GM23338 (cell line): ENCODE measurements around the gene COL8A1. TPM values are rescaled to one million over a fixed set of nuclear protein-coding genes. Genes with fewer than 3 reads are reported as not detected.

ENCODE experiments used
- ATAC-seq: fragments of 200-7000 bp; cut with Tn5 transposase; 3 replicates; pipeline ENCODE4 v1.9.1; 2020
- DNase-seq: peaks from one replicate; pipeline ENCODE4 v3.0.0-alpha.2; 2015; ENCODE audit warnings: low spot score
- H2AFZ ChIP-seq: fragments of 200-600 bp; sonication (generic); 2 replicates; pipeline ENCODE4 v1.8.0; 2016; ENCODE audit warnings: antibody characterized with exemption, mild to moderate bottlenecking, moderate library complexity
- H3F3A ChIP-seq: fragments of 200-600 bp; sonication (generic); replicated peaks from 2 replicates; pipeline ENCODE4 v1.8.0; 2017; ENCODE audit warnings: antibody characterized with exemption, mixed run types, low read depth
- H3K27ac ChIP-seq: fragments of 200-600 bp; sonication (generic); 2 replicates; pipeline ENCODE4 v1.6.1; 2016; ENCODE audit warnings: low read depth
- H3K27me3 ChIP-seq: fragments of 200-600 bp; sonication (generic); 2 replicates; pipeline ENCODE4 v1.8.0; 2016; ENCODE audit warnings: mild to moderate bottlenecking, mixed run types, moderate library complexity; ENCODE audit not compliant: insufficient read depth
- H3K36me3 ChIP-seq: fragments of 200-600 bp; sonication (generic); 2 replicates; pipeline ENCODE4 v1.8.0; 2016; ENCODE audit warnings: mild to moderate bottlenecking; ENCODE audit not compliant: insufficient read depth
- H3K4me1 ChIP-seq: fragments of 200-600 bp; sonication (generic); 2 replicates; pipeline ENCODE4 v1.8.0; 2016; ENCODE audit warnings: mild to moderate bottlenecking, moderate library complexity; ENCODE audit not compliant: insufficient read depth
- H3K4me2 ChIP-seq: fragments of 200-600 bp; sonication (generic); 2 replicates; pipeline ENCODE4 v1.7.1; 2017; ENCODE audit warnings: mixed run types
- H3K4me3 ChIP-seq: fragments of 200-600 bp; sonication (generic); 2 replicates; pipeline ENCODE4 v1.6.1; 2016; ENCODE audit warnings: mixed run types
- H3K79me2 ChIP-seq: fragments of 200-600 bp; sonication (generic); replicated peaks from 2 replicates; pipeline ENCODE4 v1.8.0; 2017; ENCODE audit warnings: mild to moderate bottlenecking; ENCODE audit not compliant: insufficient read depth
- H3K9me2 ChIP-seq: fragments of 200-600 bp; sonication (generic); 2 replicates; pipeline ENCODE4 v1.8.0; 2017; ENCODE audit not compliant: insufficient read depth
- H4K20me1 ChIP-seq: fragments of 200-600 bp; sonication (generic); replicated peaks from 2 replicates; pipeline ENCODE4 v1.8.0; 2017; ENCODE audit warnings: mild to moderate bottlenecking; ENCODE audit not compliant: insufficient read depth
- H3K27ac Mint-ChIP-seq: 2 replicates; pipeline ENCODE4 v1.8.0; 2020; ENCODE audit warnings: inconsistent platforms, mild to moderate bottlenecking, moderate library complexity, mixed read lengths
- H3K27me3 Mint-ChIP-seq: 3 replicates; pipeline ENCODE4 v1.8.0; 2022; ENCODE audit warnings: low read depth, mild to moderate bottlenecking, moderate library complexity, mixed read lengths, inconsistent platforms; ENCODE audit not compliant: insufficient read depth, poor library complexity
- H3K36me3 Mint-ChIP-seq: 3 replicates; pipeline ENCODE4 v1.8.0; 2021; ENCODE audit warnings: low read depth, mild to moderate bottlenecking, inconsistent platforms, moderate library complexity, mixed read lengths
- H3K4me1 Mint-ChIP-seq: 3 replicates; pipeline ENCODE4 v1.8.0; 2020; ENCODE audit warnings: mild to moderate bottlenecking, inconsistent platforms, mixed read lengths
- H3K4me3 Mint-ChIP-seq: 3 replicates; pipeline ENCODE4 v1.8.0; 2021; ENCODE audit warnings: moderate library complexity, mild to moderate bottlenecking, inconsistent platforms, mixed read lengths
- H3K9me3 Mint-ChIP-seq: 3 replicates; pipeline ENCODE4 v1.8.0; 2020; ENCODE audit warnings: moderate library complexity, mild to moderate bottlenecking, inconsistent platforms, mixed read lengths
- CREB1 ChIP-seq: fragments of 250-450 bp; sonication (Bioruptor Pico); IDR thresholded peaks from 2 replicates; pipeline ENCODE4 v1.5.0; 2020; ENCODE audit warnings: low read depth, mild to moderate bottlenecking, moderate library complexity
- CTCF ChIP-seq, 2 experiments: fragments of 200-600 bp in 1 of 2; sonication (generic) in 1 of 2; conservative IDR thresholded peaks; 2 replicates each; pipeline versions ENCODE4 v1.5.1 to v1.6.1; 2016 to 2017; ENCODE audit warnings: antibody characterized with exemption in 2 of 2, low read depth in 2 of 2, mild to moderate bottlenecking in 2 of 2, moderate library complexity in 1 of 2
- ETS1 ChIP-seq: IDR thresholded peaks from 2 replicates; pipeline ENCODE4 v1.6.1; 2016; ENCODE audit warnings: antibody characterized with exemption
- EZH2 ChIP-seq: fragments of 200-600 bp; sonication (generic); IDR thresholded peaks from one replicate; pipeline ENCODE4 v1.8.0; 2017; ENCODE audit warnings: antibody characterized with exemption, mild to moderate bottlenecking, low read depth; ENCODE audit not compliant: unreplicated experiment
- EZH2phosphoT487 ChIP-seq: fragments of 200-600 bp; sonication (generic); IDR thresholded peaks from one replicate; pipeline ENCODE4 v1.8.1; 2018; ENCODE audit warnings: antibody characterized with exemption; ENCODE audit not compliant: unreplicated experiment
- JUNB ChIP-seq: IDR thresholded peaks from one replicate; pipeline ENCODE4 v1.6.1; 2016; ENCODE audit warnings: antibody characterized with exemption; ENCODE audit not compliant: unreplicated experiment
- NANOG ChIP-seq: IDR thresholded peaks from 2 replicates; pipeline ENCODE4 v1.6.1; 2016; ENCODE audit warnings: antibody characterized with exemption, borderline replicate concordance
- POLR2AphosphoS5 ChIP-seq: IDR thresholded peaks from 2 replicates; pipeline ENCODE4 v1.6.1; 2016; ENCODE audit warnings: antibody characterized with exemption, low read depth
- REST ChIP-seq: IDR thresholded peaks from one replicate; pipeline ENCODE4 v1.6.1; 2018; ENCODE audit warnings: antibody characterized with exemption; ENCODE audit not compliant: unreplicated experiment
- STAT1 ChIP-seq: IDR thresholded peaks from one replicate; pipeline ENCODE4 v1.6.1; 2016; ENCODE audit warnings: antibody characterized with exemption; ENCODE audit not compliant: unreplicated experiment
- ZNF114 ChIP-seq: fragments of 250-450 bp; sonication (Bioruptor Pico); IDR thresholded peaks from 2 replicates; pipeline ENCODE4 v1.5.0; 2020; ENCODE audit warnings: mild to moderate bottlenecking, moderate library complexity
- ZNF331 ChIP-seq: fragments of 250-450 bp; sonication (Bioruptor Pico); IDR thresholded peaks from 2 replicates; pipeline ENCODE4 v1.5.0; 2020; ENCODE audit warnings: low read depth, mild to moderate bottlenecking, moderate library complexity
- ZNF462 ChIP-seq: fragments of 250-450 bp; sonication (Bioruptor Pico); IDR thresholded peaks from 2 replicates; pipeline ENCODE4 v1.5.0; 2020; ENCODE audit warnings: mild to moderate bottlenecking, moderate library complexity
- polyA plus RNA-seq: library from polyadenylated mRNA; unstranded; fragments of >200 nt; fragmentation: Nextera tagmentation; extraction: Ambion mirVana; gene quantifications from 2 replicates; pipeline ENCODE4 v1.2.1, GENCODE V29; 2016
- total RNA-seq: library from RNA; depleted of rRNA; stranded (reverse); fragments of >200 nt; shearing (Covaris generic); gene quantifications from 2 replicates; pipeline ENCODE4 v1.2.3, GENCODE V29; 2014

Gene COL8A1
- total and polyA plus RNA-seq, 2 experiments from 2014 or later = 0.26 to 0.97 TPM

GRCh38 chr3:99627062-99627826, 11.2 kb upstream of the COL8A1 start:
- H3K27ac ChIP-seq = no peak overlapping the region
- H3K4me3 ChIP-seq = no peak overlapping the region
- H3K4me1 ChIP-seq = peaks cover 13% of the 10 kb centered on the region
- H3K27me3 ChIP-seq = no peaks in the 10 kb centered on the region
- H2AFZ ChIP-seq = no peak overlapping the region
- H3K79me2 ChIP-seq = no peaks in the 10 kb centered on the region
- no peaks in the 10 kb centered on the region for H4K20me1 ChIP-seq
- H3K27me3 Mint-ChIP-seq = peaks cover under 1% of the 10 kb centered on the region
- no peak overlapping the region for H3K4me3 Mint-ChIP-seq
- peaks cover 15% of the 10 kb centered on the region for H3K4me1 Mint-ChIP-seq
- no peak for DNase-seq
- H3K4me2 ChIP-seq = no peak overlapping the region
- no peaks in the 10 kb centered on the region for H3K36me3 Mint-ChIP-seq
- no peaks in the 10 kb centered on the region for H3K36me3 ChIP-seq
- ATAC-seq = no peak
- no peaks in the 10 kb centered on the region for H3K9me3 Mint-ChIP-seq
- H3K9me2 ChIP-seq = peaks cover 2% of the 10 kb centered on the region; the same call in 1 of the 2 replicates
- no peaks in the 10 kb centered on the region for H3F3A ChIP-seq
- TF ChIP-seq ZNF114 (CRISPR knock-in tag) = no peak
- TF ChIP-seq ETS1 = no peak
- TF ChIP-seq REST = no peak
- TF ChIP-seq EZH2phosphoT487 = no peak
- no peak for TF ChIP-seq STAT1
- no peak for TF ChIP-seq CREB1
- TF ChIP-seq ZNF462 (CRISPR knock-in tag) = no peak
- TF ChIP-seq NANOG = no peak
- no peak for TF ChIP-seq JUNB
- no peak for TF ChIP-seq CTCF (conservative IDR thresholded peaks at IDR 0.05; ENCODE audit: low read depth in 2 of 2)
- TF ChIP-seq ZNF331 = no peak
- no peak for TF ChIP-seq POLR2AphosphoS5
- no peak for TF ChIP-seq EZH2
- no peak overlapping the region for H3K27ac Mint-ChIP-seq
